HG02943 (cell line): ENCODE results near the gene PNPLA8.
A peak's percentile ranks its signal among the peaks of the same experiment; 100 is the strongest.
"Not testable (repeated sequence)": the region's sequence is repeated elsewhere in the genome, so short reads cannot be mapped to it uniquely, and the experiment has no call there.

ENCODE experiments used
- ATAC-seq: cut with Tn5 transposase; IDR thresholded peaks from one replicate; pipeline ENCODE4 v1.9.1; 2021; ENCODE audit warnings: mild to moderate bottlenecking, low read depth, moderate library complexity; ENCODE audit not compliant: unreplicated experiment

PNPLA8 gene

DNA sequence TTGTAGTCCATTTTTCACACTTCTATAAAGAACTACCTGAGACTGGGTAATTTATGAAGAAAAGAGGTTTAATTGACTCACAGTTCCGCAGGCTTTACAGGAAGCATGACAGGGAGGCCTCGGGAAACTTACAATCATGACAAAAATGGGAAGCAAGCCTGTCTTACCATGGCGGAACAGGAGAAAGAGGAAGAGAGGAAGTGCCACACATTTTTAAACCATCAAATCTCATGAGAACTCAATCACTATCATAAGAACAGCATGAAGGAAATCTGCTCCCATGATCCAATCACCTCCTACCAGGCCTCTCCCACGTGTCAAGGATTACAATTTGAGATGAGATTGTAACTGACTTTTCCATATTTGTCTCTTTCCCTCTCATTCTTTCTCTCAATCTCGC lies 9.3 kb upstream of the PNPLA8 start:
- no peak for ATAC-seq

DNA sequence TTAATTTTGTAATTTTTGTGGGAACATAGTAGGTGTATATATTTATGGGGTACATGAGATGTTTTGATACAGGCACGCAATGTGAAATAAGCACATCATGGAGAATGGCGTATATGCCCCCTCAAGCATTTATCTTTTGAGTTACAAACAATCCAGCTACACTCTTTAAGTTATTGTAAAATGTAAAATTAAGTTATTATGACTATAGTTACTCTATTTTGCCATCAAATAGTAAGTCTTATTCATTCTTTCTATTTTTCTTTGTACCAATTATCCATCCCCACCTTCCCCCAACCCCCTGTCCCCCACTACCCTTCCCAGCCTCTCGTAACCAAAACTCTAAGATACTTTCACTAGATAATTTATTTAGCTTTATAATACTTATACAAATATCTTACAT lies 7.8 kb upstream of the PNPLA8 start:
- ATAC-seq, result no peak

DNA sequence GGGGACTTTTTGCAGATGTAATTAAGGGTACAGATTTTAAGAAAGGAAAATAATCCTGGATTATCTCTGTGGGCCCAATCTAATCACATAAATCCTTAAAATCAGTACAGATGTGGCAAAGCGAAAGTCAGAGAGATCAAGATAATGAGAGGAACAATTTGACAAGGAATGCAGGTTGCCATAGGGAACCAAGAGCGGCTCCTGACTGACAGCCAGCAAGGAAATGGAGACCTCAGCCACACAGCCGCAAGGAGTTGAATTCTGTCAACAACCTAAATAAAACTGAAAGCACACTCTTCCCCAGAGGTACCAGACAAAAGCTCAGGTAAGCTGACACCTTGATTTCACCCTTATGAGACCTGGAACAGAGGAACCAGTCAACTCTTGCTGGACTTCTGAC lies 3.4 kb upstream of the PNPLA8 start:
- ATAC-seq, result no peak

DNA sequence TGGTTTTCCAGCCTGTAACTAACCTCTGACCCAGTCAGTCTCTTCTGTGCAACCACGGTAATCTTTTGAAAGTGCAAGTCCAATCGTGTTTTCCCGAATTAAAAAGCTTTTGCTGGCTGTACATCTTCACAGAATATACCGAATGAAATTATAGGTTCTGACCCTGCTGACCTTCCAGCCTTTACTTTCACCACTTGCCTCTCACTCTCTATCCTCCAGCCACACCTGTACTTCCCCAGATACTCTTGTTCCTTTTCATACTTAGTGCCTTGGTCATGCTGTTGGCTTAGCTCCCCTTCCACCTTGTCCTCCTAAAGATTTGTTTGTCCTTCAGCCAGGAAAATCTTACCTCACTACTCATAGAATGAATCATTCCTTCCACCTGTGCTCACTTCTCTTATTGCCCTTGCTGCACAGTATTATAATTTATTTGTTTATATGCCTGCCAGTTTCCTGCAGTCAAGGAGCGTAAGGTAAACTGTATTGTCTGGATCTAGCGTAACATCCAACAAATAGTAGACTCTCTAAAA lies 2.3 kb upstream of the PNPLA8 start:
- no peak for ATAC-seq

DNA sequence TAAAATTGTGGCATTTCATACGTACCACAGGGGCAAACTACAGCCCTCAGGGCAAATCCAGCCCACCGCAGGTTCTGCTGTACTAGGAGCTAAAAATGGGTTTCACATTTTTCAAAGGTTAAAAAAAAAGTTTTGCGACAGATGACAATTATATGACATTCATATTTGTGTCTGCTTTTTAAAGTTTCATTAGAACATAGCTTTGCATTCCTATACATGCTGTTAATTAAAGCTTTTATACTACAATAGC lies 758 bp upstream of the PNPLA8 start:
- ATAC-seq, result no peak

DNA sequence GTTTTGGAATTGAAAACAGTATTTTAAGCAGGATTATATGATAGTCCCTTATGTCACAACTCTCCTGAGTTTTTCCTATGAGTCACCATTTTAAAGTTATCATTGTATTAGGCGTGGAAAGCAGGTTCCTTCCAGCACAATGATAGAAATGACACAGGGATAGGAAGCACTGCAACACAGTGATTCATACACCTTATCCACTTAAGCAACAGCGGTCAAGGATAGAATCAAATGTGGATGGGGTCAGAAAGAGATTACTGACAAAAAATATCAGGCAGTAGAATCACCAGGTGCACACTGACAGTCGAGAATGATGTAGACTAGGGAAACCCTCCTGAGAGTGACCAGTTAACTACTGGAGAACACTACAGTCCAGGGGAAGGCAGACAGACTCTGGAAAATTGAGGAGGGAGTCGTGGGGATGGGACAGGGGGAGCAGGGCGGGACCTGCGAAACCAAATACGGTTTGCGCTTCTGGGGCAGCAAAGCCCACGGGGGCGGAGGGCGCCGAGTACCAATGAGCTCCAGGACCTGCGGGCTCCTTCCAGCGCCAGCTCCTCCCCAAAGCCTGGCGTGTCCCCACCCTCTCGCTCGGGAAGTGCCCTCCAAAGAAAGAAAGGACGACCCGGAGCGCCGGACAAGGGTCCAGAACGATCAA lies 479 bp downstream of the PNPLA8 start:
- ATAC-seq, result peak; percentile 43

DNA sequence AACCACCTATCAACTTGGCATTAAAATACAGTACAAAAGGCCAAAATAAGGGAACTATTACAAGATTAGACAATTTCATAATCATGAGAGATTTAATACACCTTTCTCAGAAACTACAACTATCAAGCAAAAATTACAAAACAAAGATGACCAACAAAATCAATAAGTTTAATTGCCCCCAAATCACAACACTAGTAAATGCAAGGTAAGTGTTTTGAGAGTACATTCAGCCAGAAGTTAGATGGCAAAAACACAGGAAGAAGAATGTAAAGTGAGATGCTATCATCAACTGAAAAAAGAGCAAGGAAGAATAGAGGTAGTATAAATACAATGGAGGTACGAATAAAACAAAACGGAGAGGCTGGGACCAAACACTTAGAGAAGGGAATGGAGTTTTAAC lies 3.2 kb downstream of the PNPLA8 start:
- ATAC-seq, result no peak

DNA sequence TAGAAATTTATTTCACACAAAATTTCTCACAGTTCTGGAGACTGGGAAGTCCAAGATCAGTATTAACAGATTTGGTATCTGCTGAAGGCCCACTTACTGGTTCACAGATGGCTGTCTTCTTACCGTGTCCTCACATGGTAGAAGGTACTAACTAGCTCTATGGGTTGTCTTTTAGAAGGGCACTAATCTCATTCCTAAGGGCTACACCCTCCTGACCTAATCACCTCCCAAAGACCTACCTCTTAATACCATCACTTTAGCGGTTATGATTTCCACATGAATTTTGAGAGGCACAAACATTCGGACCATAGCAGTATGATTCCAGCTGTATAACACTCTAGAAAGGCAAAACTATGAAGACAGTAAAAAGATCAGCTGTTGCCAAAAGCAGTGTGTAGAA lies 8.0 kb downstream of the PNPLA8 start:
- no peak for ATAC-seq

DNA sequence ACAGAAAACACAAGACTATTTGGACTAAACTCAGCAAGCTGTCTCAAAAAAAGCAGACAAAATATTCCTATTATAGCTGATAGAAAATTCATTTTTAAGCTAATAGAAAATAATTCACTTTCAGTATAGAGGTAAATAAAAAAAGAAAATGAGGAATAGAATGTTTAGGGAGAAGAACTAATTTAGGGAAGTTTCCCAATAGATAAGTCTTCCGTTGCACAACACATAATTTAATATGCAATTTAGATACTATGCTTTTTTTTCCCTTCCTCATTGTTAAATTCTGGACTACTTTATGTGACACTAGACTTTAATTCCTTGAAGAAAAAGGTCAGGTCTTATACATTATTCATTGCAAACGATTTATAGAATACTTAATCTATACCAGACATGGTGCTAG lies 10.3 kb downstream of the PNPLA8 start:
- no peak for ATAC-seq

DNA sequence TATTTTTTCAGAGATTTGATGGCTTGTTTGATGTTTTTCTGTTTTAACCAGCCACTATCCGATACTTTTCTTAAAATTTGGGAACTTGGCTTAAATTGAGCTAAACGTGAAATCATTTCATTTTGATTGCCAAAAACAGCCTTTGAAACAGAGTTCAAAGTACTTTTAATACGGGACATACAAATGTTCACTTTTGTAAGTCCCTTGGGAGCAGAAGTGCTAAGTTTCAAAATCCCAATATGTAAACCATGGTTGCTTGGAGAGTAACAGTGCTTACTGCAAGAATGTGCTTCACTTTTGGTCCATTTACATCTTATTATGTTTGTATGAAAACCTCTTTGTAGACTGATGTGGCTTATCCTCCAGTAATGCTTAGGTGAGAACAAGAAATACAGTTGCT lies 10.9 kb downstream of the PNPLA8 start:
- ATAC-seq, result no peak

DNA sequence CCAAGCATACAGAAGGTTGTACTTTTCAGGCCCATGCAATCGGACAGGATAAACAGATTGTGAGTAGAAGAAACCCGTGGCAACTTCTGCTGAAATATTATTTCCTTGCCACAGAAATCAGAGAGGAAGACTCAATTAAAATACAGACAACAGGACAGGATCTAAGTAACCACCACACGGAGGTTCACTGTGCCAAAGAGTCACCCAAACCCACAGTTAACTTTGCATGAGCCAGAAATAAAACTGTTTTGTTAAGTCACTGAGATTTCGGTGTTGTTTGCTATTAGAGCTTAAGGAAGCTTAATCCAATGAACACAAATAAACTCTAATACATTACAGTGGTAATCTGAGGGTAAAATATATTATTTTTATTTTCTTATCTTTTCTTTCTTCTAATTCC lies 14.0 kb downstream of the PNPLA8 start:
- ATAC-seq, result no peak

DNA sequence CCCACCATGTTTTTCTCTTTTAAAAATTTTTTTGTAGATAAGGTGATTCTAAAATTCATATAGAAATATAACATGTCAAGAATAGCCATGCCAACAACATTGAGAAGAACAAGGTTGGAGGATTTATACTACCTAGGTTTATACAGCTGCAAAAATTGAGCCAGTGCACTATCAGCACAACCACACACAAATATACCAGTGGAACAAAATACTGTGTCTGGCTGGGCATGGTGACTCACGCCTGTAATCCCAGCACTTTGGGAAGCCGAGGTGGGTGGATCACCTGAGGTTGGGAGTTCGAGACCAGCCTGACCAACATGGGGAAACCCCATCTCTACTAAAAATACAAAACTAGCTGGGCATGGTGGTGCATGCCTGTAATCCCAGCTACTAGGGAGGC lies 21.4 kb downstream of the PNPLA8 start:
- ATAC-seq, result not testable (repeated sequence)

DNA sequence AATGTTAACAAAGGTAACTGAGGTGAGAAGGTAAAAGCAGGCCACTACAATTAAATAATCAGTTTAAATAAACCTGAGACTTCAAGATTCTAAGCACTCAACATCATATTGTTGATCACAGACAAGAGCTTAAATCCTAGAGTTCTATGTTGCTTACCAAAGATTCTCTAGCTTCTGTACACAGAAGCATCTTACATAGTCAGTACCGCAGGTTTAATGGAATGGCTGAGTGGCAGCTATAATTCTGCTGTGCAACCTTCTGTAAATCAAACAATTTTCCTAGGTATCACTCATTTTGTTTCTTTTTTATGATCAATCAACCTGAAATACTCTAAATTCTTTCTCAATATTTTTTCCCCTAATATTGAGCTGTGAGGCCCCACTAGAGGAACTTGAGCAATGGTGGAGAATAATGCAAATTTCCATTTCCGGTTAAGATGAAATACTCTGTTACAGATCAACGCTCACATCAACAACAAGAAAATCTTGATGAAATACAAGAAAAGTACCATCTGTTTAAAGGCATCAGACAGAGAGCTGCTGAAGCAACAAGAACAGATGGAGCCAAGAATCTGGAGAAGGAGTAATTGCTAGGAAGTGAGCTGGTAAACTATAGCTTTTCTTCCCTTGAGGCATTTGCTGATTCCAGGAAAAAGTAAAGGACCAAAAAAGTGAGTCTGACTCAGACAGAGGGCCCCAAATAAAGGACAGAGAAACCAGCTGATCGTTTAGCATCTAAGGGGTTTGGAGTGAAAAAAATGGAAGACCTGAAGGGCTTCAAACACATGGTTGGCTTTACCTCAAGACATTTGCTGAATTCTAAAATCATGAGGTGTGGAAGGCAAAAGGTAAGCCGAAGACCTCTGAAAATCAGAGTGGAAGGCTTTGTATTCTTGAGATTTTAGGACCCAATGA lies 22.6 kb downstream of the PNPLA8 start:
- peak; percentile 95 for ATAC-seq

DNA sequence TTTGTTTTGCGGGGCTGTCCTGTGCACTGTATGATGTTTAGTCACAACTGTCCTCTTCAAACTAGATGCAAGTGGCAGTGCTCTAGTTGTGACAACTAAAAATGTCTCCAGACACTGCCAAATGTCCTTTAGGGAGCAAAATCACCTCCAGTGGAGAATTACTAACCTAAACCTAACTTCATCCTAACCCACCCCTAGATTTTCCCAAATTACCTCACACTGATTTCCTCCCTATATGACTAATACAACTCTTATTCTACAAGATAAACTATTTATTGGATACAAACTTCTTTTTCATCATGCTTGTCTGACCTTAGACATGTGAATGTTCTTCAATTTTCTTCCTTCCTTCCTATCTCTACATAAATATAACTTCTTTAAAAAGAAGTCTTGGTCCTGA lies 26.4 kb downstream of the PNPLA8 start:
- ATAC-seq, result no peak

DNA sequence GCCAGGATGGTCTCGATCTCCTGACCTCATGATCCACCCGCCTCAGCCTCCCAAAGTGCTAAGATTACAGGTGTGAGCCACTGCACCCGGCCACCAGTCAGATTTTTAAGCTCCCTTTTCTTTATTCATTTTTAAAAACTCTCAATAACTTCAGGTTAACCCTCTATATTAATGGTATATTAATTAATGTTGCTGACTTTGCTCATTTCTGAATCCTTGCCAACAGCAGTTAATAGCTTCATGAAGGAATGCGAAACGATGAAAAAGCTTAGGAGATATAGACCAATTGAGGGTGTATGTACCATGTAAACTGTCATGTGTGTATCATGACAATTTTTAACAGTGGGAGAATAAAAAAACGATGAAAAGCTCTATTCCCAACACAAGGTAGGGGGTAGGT lies 27.5 kb downstream of the PNPLA8 start:
- no peak for ATAC-seq

DNA sequence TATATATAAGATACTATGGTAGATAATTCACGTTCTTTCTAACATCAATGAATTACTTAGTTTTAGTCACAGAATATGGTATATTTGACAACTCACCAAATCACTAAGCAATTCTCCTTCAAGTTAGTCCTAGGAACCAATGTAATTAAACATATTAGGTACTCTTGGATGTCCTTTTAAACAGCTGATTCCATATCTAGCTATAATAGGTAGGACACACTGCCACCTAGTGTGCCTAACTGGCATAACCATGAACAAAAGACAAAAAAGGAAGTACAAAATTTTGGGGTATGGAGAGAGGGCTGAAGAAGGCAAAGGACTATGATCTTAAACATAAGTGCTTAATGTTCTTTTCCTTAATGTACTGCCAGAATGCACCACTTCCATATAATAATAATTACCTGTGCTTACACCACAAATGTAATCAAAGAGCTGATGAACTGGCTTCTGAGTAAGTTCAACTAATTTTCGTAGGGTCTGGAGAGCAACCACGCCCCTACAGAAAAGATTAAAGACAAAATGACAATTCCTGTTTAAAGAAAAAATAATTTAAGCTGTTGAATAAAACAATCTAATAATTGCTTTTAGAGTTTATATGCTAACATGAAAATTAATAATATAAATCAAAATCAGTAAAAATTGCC lies 28.7 kb downstream of the PNPLA8 start:
- no peak for ATAC-seq

DNA sequence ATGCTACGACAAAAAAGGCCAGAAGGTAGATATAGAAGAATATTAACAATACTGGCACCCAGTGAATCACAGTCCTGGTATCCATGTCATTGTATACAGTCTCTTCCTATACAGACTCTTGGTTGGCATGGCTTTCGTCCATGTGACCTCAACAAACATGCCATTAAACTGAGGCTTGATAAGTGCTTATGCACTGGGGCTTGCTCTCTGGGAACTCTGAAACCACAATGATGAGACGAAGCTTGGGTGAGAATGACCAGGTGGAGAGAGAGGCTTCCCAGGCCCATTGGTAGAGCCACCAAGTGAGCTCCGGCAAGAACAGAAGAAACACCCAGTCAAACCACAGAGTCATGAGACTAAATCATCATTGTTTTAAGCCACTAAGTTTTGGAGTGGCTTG lies 33.2 kb downstream of the PNPLA8 start:
- no peak for ATAC-seq

DNA sequence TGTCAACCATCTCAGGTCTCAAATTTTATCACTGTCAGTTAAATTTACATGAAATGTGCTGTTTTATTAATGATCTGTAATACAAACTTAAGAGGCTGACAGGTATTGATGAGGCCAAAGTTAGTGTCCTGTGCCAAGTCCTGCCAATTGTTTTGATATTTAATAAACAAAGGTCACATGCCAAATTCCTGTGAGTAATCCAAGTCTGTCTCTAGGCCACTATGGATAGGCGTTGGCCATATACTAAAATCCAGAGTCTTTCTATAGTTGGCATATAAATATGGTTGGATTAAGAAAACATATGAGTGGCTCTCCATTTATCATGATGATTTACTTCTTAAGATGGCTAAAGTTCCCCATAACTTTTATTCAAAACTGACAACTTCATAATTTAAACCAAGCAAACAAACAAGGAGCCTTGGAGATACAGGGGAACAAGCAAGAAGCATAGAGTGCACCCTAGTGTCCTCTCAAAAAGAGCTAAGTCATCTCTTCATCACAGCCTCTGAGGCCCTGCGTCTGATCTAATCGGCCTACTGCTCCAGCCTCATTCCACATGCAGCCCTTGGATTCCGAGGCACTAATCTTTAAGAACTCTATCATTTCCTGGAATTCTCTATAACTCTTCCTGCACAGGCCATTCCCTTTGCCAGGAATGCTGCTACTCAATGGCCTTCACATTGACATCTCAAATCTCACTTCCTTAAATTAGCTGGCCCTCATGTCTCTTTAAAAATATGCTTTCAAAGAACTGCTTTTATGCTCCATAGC lies 37.0 kb downstream of the PNPLA8 start:
- ATAC-seq, result no peak

DNA sequence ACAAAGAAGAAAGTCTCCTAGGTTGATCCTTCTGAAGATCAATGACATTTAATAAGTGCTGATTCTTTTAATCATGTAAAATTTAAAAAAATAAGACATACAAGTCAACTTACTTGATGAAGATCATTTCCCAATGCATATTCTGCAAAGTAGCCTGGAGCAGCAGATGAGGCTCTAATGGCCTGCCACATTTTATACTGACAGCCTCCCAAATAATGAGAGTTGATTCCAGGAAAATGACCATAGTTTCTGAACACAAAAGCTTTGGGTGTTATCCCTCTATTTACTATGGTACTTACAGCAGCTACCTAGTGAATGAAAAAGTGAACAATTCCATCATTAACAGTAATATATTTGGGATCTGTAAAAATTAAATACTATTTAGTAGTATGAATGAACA lies 38.3 kb downstream of the PNPLA8 start:
- no peak for ATAC-seq

DNA sequence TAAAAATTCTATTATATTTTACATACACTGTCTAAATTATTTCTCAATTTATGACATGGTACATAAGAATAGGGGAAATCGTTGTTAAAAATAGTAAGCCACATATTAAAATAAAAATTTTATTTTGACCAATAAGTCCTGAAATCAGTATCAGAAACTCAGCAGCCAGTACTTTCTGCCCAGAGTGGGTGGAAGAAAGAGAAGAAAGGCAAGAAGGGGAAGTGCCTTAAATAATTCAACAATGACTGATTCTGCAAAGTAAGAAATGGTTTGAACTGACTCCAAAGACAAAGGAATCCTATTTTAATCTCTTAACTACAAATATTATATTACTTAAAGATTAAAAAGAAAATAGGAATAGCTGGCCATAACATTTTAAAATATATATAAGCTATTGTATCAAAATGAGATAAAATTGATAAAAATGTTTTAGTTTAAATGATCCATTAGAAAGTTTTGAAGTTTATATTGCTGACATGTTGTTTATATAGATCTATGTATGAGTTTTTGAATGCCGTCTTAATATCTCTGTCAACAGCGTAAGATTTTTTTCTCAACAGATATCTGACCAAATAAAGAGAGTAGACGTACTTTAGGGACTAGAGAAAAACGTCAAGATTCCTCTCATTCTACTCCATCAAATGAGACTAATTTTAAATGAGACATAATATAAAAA lies 39.5 kb downstream of the PNPLA8 start:
- no peak for ATAC-seq
